GM23338 (cell line): Measurements from ENCODE around the gene ADGB. TPM values are rescaled to one million over a fixed set of nuclear protein-coding genes. Genes with fewer than 3 reads are reported as not detected.

Experiments
- ATAC-seq: fragments of 200-7000 bp; cut with Tn5 transposase; 3 replicates; pipeline ENCODE4 v1.9.1; 2020
- DNase-seq: peaks from one replicate; pipeline ENCODE4 v3.0.0-alpha.2; 2015; ENCODE audit warnings: low spot score
- H2AFZ ChIP-seq: fragments of 200-600 bp; sonication (generic); 2 replicates; pipeline ENCODE4 v1.8.0; 2016; ENCODE audit warnings: antibody characterized with exemption, mild to moderate bottlenecking, moderate library complexity
- H3F3A ChIP-seq: fragments of 200-600 bp; sonication (generic); replicated peaks from 2 replicates; pipeline ENCODE4 v1.8.0; 2017; ENCODE audit warnings: antibody characterized with exemption, mixed run types, low read depth
- H3K27ac ChIP-seq: fragments of 200-600 bp; sonication (generic); 2 replicates; pipeline ENCODE4 v1.6.1; 2016; ENCODE audit warnings: low read depth
- H3K27me3 ChIP-seq: fragments of 200-600 bp; sonication (generic); 2 replicates; pipeline ENCODE4 v1.8.0; 2016; ENCODE audit warnings: mild to moderate bottlenecking, mixed run types, moderate library complexity; ENCODE audit not compliant: insufficient read depth
- H3K36me3 ChIP-seq: fragments of 200-600 bp; sonication (generic); 2 replicates; pipeline ENCODE4 v1.8.0; 2016; ENCODE audit warnings: mild to moderate bottlenecking; ENCODE audit not compliant: insufficient read depth
- H3K4me1 ChIP-seq: fragments of 200-600 bp; sonication (generic); 2 replicates; pipeline ENCODE4 v1.8.0; 2016; ENCODE audit warnings: mild to moderate bottlenecking, moderate library complexity; ENCODE audit not compliant: insufficient read depth
- H3K4me2 ChIP-seq: fragments of 200-600 bp; sonication (generic); 2 replicates; pipeline ENCODE4 v1.7.1; 2017; ENCODE audit warnings: mixed run types
- H3K4me3 ChIP-seq: fragments of 200-600 bp; sonication (generic); 2 replicates; pipeline ENCODE4 v1.6.1; 2016; ENCODE audit warnings: mixed run types
- H3K79me2 ChIP-seq: fragments of 200-600 bp; sonication (generic); replicated peaks from 2 replicates; pipeline ENCODE4 v1.8.0; 2017; ENCODE audit warnings: mild to moderate bottlenecking; ENCODE audit not compliant: insufficient read depth
- H3K9me2 ChIP-seq: fragments of 200-600 bp; sonication (generic); 2 replicates; pipeline ENCODE4 v1.8.0; 2017; ENCODE audit not compliant: insufficient read depth
- H4K20me1 ChIP-seq: fragments of 200-600 bp; sonication (generic); replicated peaks from 2 replicates; pipeline ENCODE4 v1.8.0; 2017; ENCODE audit warnings: mild to moderate bottlenecking; ENCODE audit not compliant: insufficient read depth
- H3K27ac Mint-ChIP-seq: 2 replicates; pipeline ENCODE4 v1.8.0; 2020; ENCODE audit warnings: inconsistent platforms, mild to moderate bottlenecking, moderate library complexity, mixed read lengths
- H3K27me3 Mint-ChIP-seq: 3 replicates; pipeline ENCODE4 v1.8.0; 2022; ENCODE audit warnings: low read depth, mild to moderate bottlenecking, moderate library complexity, mixed read lengths, inconsistent platforms; ENCODE audit not compliant: insufficient read depth, poor library complexity
- H3K36me3 Mint-ChIP-seq: 3 replicates; pipeline ENCODE4 v1.8.0; 2021; ENCODE audit warnings: low read depth, mild to moderate bottlenecking, inconsistent platforms, moderate library complexity, mixed read lengths
- H3K4me1 Mint-ChIP-seq: 3 replicates; pipeline ENCODE4 v1.8.0; 2020; ENCODE audit warnings: mild to moderate bottlenecking, inconsistent platforms, mixed read lengths
- H3K4me3 Mint-ChIP-seq: 3 replicates; pipeline ENCODE4 v1.8.0; 2021; ENCODE audit warnings: moderate library complexity, mild to moderate bottlenecking, inconsistent platforms, mixed read lengths
- H3K9me3 Mint-ChIP-seq: 3 replicates; pipeline ENCODE4 v1.8.0; 2020; ENCODE audit warnings: moderate library complexity, mild to moderate bottlenecking, inconsistent platforms, mixed read lengths
- CTCF ChIP-seq, 2 experiments: fragments of 200-600 bp in 1 of 2; sonication (generic) in 1 of 2; conservative IDR thresholded peaks; 2 replicates each; pipeline versions ENCODE4 v1.5.1 to v1.6.1; 2016 to 2017; ENCODE audit warnings: antibody characterized with exemption in 2 of 2, low read depth in 2 of 2, mild to moderate bottlenecking in 2 of 2, moderate library complexity in 1 of 2
- ETS1 ChIP-seq: IDR thresholded peaks from 2 replicates; pipeline ENCODE4 v1.6.1; 2016; ENCODE audit warnings: antibody characterized with exemption
- EZH2 ChIP-seq: fragments of 200-600 bp; sonication (generic); IDR thresholded peaks from one replicate; pipeline ENCODE4 v1.8.0; 2017; ENCODE audit warnings: antibody characterized with exemption, mild to moderate bottlenecking, low read depth; ENCODE audit not compliant: unreplicated experiment
- POLR2AphosphoS5 ChIP-seq: IDR thresholded peaks from 2 replicates; pipeline ENCODE4 v1.6.1; 2016; ENCODE audit warnings: antibody characterized with exemption, low read depth
- STAT1 ChIP-seq: IDR thresholded peaks from one replicate; pipeline ENCODE4 v1.6.1; 2016; ENCODE audit warnings: antibody characterized with exemption; ENCODE audit not compliant: unreplicated experiment
- ZNF462 ChIP-seq: fragments of 250-450 bp; sonication (Bioruptor Pico); IDR thresholded peaks from 2 replicates; pipeline ENCODE4 v1.5.0; 2020; ENCODE audit warnings: mild to moderate bottlenecking, moderate library complexity
- polyA plus RNA-seq: library from polyadenylated mRNA; unstranded; fragments of >200 nt; fragmentation: Nextera tagmentation; extraction: Ambion mirVana; gene quantifications from 2 replicates; pipeline ENCODE4 v1.2.1, GENCODE V29; 2016
- total RNA-seq: library from RNA; depleted of rRNA; stranded (reverse); fragments of >200 nt; shearing (Covaris generic); gene quantifications from 2 replicates; pipeline ENCODE4 v1.2.3, GENCODE V29; 2014

The ADGB gene
- total and polyA plus RNA-seq, 2 experiments from 2014 or later = not detected

- TF ChIP-seq ZNF462 (CRISPR knock-in tag) (no peak), CTCF (conservative IDR thresholded peaks at IDR 0.05; ENCODE audit: low read depth in 2 of 2) (no peak), EZH2 (no peak), ETS1 (no peak)
Observed at GRCh38 chr6:146790561-146791091, 191.9 kb downstream of the ADGB start (continued).

GRCh38 chr6:146791930-146792329 lies 193.2 kb downstream of the ADGB start:
- Histone ChIP-seq H3F3A (no peaks in the 10 kb centered on the region), H2AFZ (no peak overlapping the region), H3K4me3 (no peak overlapping the region), H3K27ac (no peak overlapping the region), H3K36me3 (no peaks in the 10 kb centered on the region), H3K27me3 (no peaks in the 10 kb centered on the region), H4K20me1 (no peaks in the 10 kb centered on the region), H3K79me2 (no peaks in the 10 kb centered on the region), H3K9me2 (peaks cover 4% of the 10 kb centered on the region; the same call in 1 of the 2 replicates), H3K4me1 (no peaks in the 10 kb centered on the region), H3K4me2 (no peak overlapping the region)
- no peak overlapping the region for H3K4me3 Mint-ChIP-seq
- H3K36me3 Mint-ChIP-seq = peaks cover 25% of the 10 kb centered on the region; the same call in 2 of the 3 replicates
- no peaks in the 10 kb centered on the region for H3K27me3 Mint-ChIP-seq
- no peaks in the 10 kb centered on the region; the same call in 2 of the 3 replicates for H3K4me1 Mint-ChIP-seq
- peaks cover 28% of the 10 kb centered on the region for H3K9me3 Mint-ChIP-seq
- DNase-seq (no peak), ATAC-seq (no peak)
- no peak overlapping the region for H3K27ac Mint-ChIP-seq
- TF ChIP-seq EZH2 (no peak), POLR2AphosphoS5 (no peak), STAT1 (no peak), CTCF (conservative IDR thresholded peaks at IDR 0.05; ENCODE audit: low read depth in 2 of 2) (no peak)
